ENCODE measurements around the gene XG. TPM values are rescaled to one million over a fixed set of nuclear protein-coding genes. Genes with fewer than 3 reads are reported as not detected.
"Not testable (repeated sequence)": the region's sequence is repeated elsewhere in the genome, so short reads cannot be mapped to it uniquely, and the experiment has no call there.

Gene XG
- polyA plus RNA-seq, 1 donor = 0.06 TPM

DNA sequence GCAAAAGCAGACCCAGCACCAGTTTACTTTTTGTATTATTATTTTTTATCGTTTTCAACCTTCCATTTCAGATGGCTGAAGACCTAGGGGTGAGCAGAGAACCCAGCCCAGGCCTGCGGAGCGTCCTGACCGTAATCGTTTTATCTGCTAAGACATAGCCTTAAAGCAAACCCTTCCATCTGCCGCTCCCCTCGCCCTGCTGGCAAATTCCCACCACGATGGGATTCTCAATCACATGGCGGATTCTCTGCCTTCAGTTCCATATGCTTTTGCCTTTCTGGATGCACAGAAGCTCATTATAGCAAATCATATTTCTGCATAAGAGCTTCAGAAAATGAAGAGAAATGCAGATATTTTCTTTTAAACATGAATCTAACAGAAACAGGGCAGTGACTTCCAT, 18.6 kb upstream of the XG start:
- peaks cover 2% of the 10 kb centered on the region for H3K9me3 ChIP-seq (ENCODE audit: control insufficient read depth, low read depth, low read length)
- H3K27me3 ChIP-seq (ENCODE audit: control insufficient read depth, insufficient read depth, low read length) = no peaks in the 10 kb centered on the region
- 100% methylated on average over 1 of the region's 9 CpGs for WGBS (ENCODE audit: insufficient coverage, low lambda C conversion rate)
- H3K27ac ChIP-seq (ENCODE audit: low read length) = no peak overlapping the region
- no peak overlapping the region for H3K4me3 ChIP-seq (ENCODE audit: low read length)
- peaks cover 60% of the 10 kb centered on the region for H3K36me3 ChIP-seq (ENCODE audit: control insufficient read depth, insufficient read depth, low read length)
- no peaks in the 10 kb centered on the region for H3K4me1 ChIP-seq (ENCODE audit: control insufficient read depth, insufficient read depth, low read length)
- DNase-seq = no peak

DNA sequence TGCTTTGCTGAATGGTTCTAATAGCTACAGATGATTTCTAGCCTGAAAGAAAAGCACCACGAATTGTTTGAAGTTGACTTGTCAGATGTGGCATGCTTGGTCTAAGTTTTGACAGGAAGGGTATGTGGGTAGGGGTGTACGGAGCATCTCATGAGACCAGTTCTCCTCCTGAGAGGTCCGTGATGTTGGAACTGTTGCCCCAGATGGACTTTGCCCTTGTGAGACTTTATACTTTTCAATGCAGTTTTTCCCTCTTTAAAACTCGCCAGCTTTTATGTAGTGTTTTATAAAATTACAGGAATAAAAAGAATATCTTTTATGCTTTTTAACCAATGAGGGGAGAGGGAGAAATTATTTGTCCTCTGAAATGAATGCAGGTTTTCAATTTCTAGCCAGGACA, 16.6 kb upstream of the XG start:
- no CpG with 5 or more reads among the region's 4 CpGs for WGBS (ENCODE audit: insufficient coverage, low lambda C conversion rate)
- H3K9me3 ChIP-seq (ENCODE audit: control insufficient read depth, low read depth, low read length) = peaks cover 2% of the 10 kb centered on the region
- no peaks in the 10 kb centered on the region for H3K27me3 ChIP-seq (ENCODE audit: control insufficient read depth, insufficient read depth, low read length)
- H3K4me1 ChIP-seq (ENCODE audit: control insufficient read depth, insufficient read depth, low read length) = no peaks in the 10 kb centered on the region
- peaks cover 51% of the 10 kb centered on the region for H3K36me3 ChIP-seq (ENCODE audit: control insufficient read depth, insufficient read depth, low read length)
- H3K4me3 ChIP-seq (ENCODE audit: low read length) = no peak overlapping the region
- no peak for DNase-seq
- no peak overlapping the region for H3K27ac ChIP-seq (ENCODE audit: low read length)

DNA sequence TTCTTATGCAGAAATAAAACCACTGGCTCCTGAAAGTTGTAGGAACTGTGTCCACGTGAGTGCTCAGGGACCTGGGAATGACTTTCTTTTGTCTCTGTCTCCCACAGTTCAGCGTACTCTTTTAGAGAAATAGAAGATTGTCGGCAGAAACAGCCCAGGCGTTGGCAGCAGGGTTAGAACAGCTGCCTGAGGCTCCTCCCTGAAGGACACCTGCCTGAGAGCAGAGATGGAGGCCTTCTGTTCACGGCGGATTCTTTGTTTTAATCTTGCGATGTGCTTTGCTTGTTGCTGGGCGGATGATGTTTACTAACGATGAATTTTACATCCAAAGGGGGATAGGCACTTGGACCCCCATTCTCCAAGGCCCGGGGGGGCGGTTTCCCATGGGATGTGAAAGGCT, 11.2 kb upstream of the XG start:
- no peaks in the 10 kb centered on the region for H3K27me3 ChIP-seq (ENCODE audit: control insufficient read depth, insufficient read depth, low read length)
- no peak overlapping the region for H3K27ac ChIP-seq (ENCODE audit: low read length)
- no peak overlapping the region for H3K4me3 ChIP-seq (ENCODE audit: low read length)
- peaks cover 42% of the 10 kb centered on the region for H3K36me3 ChIP-seq (ENCODE audit: control insufficient read depth, insufficient read depth, low read length)
- WGBS (ENCODE audit: insufficient coverage, low lambda C conversion rate) = no CpG with 5 or more reads among the region's 11 CpGs
- no peak for DNase-seq
- no peaks in the 10 kb centered on the region for H3K9me3 ChIP-seq (ENCODE audit: control insufficient read depth, low read depth, low read length)
- no peaks in the 10 kb centered on the region for H3K4me1 ChIP-seq (ENCODE audit: control insufficient read depth, insufficient read depth, low read length)

DNA sequence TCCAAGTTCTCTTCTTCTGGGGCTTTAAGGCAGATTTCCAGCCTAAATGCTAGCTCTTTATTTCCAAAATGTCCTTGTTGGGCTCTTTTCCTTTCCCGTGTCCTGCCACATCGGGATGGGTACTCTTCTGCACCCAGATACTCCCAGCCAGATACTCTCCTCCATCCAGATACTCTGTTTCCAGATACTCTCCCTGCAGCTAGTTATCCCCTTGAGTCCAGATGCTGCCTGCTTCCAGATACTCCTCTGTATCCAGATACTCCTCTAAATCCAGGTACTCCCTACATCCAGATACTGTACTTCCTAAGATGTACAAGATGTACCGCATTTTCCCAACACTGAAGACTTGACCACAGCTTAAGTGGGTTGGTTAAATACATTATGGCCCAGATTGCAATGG, 10.5 kb upstream of the XG start:
- DNase-seq = no peak
- Histone ChIP-seq H3K27ac (ENCODE audit: low read length) (no peak overlapping the region), H3K4me1 (ENCODE audit: control insufficient read depth, insufficient read depth, low read length) (no peaks in the 10 kb centered on the region), H3K36me3 (ENCODE audit: control insufficient read depth, insufficient read depth, low read length) (peaks cover 39% of the 10 kb centered on the region), H3K9me3 (ENCODE audit: control insufficient read depth, low read depth, low read length) (no peaks in the 10 kb centered on the region), H3K4me3 (ENCODE audit: low read length) (no peak overlapping the region), H3K27me3 (ENCODE audit: control insufficient read depth, insufficient read depth, low read length) (no peaks in the 10 kb centered on the region)
- no CpG with 5 or more reads among the region's 3 CpGs for WGBS (ENCODE audit: insufficient coverage, low lambda C conversion rate)

DNA sequence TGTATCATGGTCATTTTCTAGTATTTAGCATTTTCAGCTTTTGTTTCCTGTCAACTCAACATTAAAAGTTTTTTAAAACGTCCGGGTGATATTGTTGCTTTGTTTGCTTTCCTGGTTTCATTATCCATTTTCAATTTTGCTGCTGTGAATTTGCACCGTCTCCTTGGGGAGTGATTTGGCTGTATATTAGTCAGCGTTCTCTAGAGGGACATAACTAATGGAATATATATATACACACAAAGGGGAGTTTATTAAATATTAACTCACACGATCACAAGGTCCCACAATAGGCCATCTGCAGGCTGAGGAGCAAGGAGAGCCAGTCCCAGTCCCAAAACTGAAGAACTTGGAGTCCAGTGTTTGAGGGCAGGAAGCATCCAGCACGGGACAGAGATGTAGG, 5.6 kb upstream of the XG start:
- not testable (repeated sequence) for H3K9me3 ChIP-seq (ENCODE audit: control insufficient read depth, low read depth, low read length); H3K4me3 ChIP-seq (ENCODE audit: low read length); H3K27me3 ChIP-seq (ENCODE audit: control insufficient read depth, insufficient read depth, low read length); H3K27ac ChIP-seq (ENCODE audit: low read length); H3K4me1 ChIP-seq (ENCODE audit: control insufficient read depth, insufficient read depth, low read length)
- peaks cover 15% of the 10 kb centered on the region for H3K36me3 ChIP-seq (ENCODE audit: control insufficient read depth, insufficient read depth, low read length)
- WGBS (ENCODE audit: insufficient coverage, low lambda C conversion rate) = no CpG with 5 or more reads among the region's 6 CpGs
- peak in 1 of 2 donors; percentile 38 for DNase-seq

DNA sequence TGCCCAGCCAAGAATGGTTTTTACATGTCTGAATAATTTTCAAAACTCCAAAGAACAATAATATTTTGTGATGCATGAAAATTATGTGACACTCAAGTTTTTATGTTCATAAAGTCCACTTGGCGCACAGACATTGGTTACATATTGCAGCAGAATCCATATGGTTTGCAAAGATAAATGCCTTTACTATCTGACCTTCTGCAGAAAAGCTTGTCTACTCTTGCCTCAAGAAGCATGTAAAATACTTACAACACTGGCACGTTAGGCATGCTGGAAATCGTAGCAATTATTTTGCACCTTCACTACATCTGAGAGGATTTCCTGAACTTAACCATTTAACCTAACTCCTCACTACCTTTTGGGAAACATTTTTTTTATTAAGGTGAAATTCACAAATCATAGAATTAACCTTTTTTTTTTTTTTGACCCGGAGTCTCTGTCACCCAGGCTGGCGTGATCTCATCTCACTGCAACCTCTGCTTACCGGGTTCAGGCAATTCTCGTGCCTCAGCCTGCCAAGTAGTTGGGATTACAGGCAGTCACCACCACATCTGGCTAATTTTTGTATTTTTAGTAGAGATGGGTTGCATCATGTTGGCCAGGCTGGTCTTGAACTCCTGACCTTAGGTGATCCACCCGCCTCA, 3.5 kb upstream of the XG start:
- Histone ChIP-seq H3K4me3 (ENCODE audit: low read length) (no peak overlapping the region), H3K36me3 (ENCODE audit: control insufficient read depth, insufficient read depth, low read length) (peaks cover 7% of the 10 kb centered on the region), H3K9me3 (ENCODE audit: control insufficient read depth, low read depth, low read length) (no peaks in the 10 kb centered on the region), H3K4me1 (ENCODE audit: control insufficient read depth, insufficient read depth, low read length) (no peaks in the 10 kb centered on the region), H3K27ac (ENCODE audit: low read length) (no peak overlapping the region), H3K27me3 (ENCODE audit: control insufficient read depth, insufficient read depth, low read length) (no peaks in the 10 kb centered on the region)
- 74% methylated on average over 3 of the region's 8 CpGs for WGBS (ENCODE audit: insufficient coverage, low lambda C conversion rate)
- DNase-seq = no peak

DNA sequence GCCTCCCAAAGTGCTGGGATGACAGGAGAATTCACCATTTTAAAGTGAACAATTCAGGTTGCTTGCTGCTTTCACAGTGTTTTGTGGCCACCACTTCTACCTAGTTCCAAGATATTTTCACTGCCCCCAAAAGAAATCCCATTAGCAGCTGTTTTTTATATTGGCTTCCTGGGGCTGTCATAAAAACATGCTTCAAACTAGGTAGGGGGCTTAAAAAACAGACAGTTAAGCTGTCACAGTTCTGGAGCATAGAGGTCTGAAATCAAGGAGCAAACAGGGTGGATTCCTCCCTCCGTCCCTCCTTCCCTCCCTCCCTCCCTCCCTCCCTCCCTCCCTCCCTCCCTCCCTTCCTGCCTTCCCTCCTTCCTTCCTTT, 3.0 kb upstream of the XG start:
- Histone ChIP-seq H3K27ac (ENCODE audit: low read length) (no peak overlapping the region), H3K4me3 (ENCODE audit: low read length) (no peak overlapping the region), H3K9me3 (ENCODE audit: control insufficient read depth, low read depth, low read length) (no peaks in the 10 kb centered on the region), H3K27me3 (ENCODE audit: control insufficient read depth, insufficient read depth, low read length) (no peaks in the 10 kb centered on the region), H3K4me1 (ENCODE audit: control insufficient read depth, insufficient read depth, low read length) (no peaks in the 10 kb centered on the region), H3K36me3 (ENCODE audit: control insufficient read depth, insufficient read depth, low read length) (peaks cover 2% of the 10 kb centered on the region)
- no CpG with 5 or more reads among the region's 1 CpG for WGBS (ENCODE audit: insufficient coverage, low lambda C conversion rate)
- DNase-seq = no peak

DNA sequence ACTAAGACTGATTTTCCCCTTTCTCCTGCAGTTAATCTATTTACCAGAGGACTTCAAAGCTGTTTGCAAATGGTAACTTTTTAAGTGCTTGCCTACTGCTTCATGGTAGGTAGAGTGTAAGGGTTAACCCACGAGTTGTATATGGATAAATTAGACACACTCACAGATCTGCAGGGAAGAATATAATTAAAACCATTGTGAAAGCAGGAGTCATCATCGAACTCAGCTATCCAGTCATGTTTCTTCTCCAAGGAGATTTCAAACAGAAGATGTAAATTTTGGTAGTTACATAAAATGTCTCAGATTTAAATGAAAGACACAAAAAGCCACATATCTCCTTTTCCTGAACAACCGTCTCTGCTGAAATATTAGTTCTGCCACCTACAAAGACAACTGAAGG, 549 bp upstream of the XG start:
- Histone ChIP-seq H3K27me3 (ENCODE audit: control insufficient read depth, insufficient read depth, low read length) (no peaks in the 10 kb centered on the region), H3K27ac (ENCODE audit: low read length) (no peak overlapping the region), H3K4me1 (ENCODE audit: control insufficient read depth, insufficient read depth, low read length) (no peaks in the 10 kb centered on the region), H3K4me3 (ENCODE audit: low read length) (no peak overlapping the region), H3K36me3 (ENCODE audit: control insufficient read depth, insufficient read depth, low read length) (no peaks in the 10 kb centered on the region), H3K9me3 (ENCODE audit: control insufficient read depth, low read depth, low read length) (no peaks in the 10 kb centered on the region)
- DNase-seq = no peak
- WGBS (ENCODE audit: insufficient coverage, low lambda C conversion rate) = 80% methylated on average over 1 of the region's 3 CpGs

DNA sequence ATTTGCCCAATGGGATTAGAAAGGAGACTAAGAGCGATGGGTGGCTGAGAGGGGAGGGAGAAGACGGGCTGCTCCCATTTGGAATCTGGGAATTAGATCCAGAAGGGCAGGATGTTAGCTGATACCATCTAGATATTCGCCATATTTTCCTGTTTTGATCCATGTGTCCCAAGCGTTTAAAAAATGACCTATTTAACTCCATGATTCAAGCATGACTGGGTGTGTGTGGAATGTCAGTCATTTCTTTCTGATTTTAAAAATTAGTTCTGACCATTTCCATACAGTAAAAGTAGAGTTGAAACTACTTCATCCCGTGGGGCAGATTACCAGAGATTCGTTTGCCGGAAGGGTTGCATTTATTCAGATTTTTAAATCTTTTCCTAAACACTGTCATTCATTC, 601 bp downstream of the XG start:
- WGBS (ENCODE audit: insufficient coverage, low lambda C conversion rate) = 100% methylated on average over 2 of the region's 7 CpGs
- H3K27me3 ChIP-seq (ENCODE audit: control insufficient read depth, insufficient read depth, low read length); DNase-seq: not testable (repeated sequence)

DNA sequence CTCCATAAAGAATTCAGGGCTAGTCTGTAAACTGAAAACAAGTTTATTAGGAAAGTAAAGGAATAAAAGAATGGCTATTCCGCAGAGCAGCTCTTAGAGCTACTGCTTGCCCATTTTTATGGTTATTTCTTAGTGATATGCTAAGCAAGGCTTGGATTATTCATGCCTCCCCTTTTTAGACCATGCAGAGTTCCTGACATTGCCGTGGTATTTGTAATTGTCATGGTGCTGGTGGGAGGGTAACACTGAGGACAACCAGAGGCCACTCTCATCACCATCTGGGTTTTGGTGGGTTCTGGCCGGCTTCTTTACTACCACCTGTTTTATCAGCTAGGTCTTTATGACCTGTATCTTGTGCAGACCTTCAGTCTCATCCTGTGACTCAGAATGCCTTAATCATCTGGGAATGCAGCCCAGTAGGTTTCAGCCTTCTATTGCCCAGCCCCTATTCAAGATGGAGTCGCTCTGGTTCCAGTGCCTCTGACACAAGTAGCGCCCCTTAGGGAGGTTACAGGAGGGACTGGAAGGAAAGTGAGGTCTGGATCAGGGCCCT, 3.4 kb downstream of the XG start:
- H3K27ac ChIP-seq (ENCODE audit: low read length) = peak overlapping the region; percentile 33
- not testable (repeated sequence) for H3K27me3 ChIP-seq (ENCODE audit: control insufficient read depth, insufficient read depth, low read length); H3K4me1 ChIP-seq (ENCODE audit: control insufficient read depth, insufficient read depth, low read length); H3K4me3 ChIP-seq (ENCODE audit: low read length); H3K36me3 ChIP-seq (ENCODE audit: control insufficient read depth, insufficient read depth, low read length); H3K9me3 ChIP-seq (ENCODE audit: control insufficient read depth, low read depth, low read length)
- no CpG with 5 or more reads among the region's 5 CpGs for WGBS (ENCODE audit: insufficient coverage, low lambda C conversion rate)
- DNase-seq = peak in 1 of 2 donors; percentile 42

More for the DNA sequence above, 601 bp downstream of the XG start:
- not testable (repeated sequence) for H3K36me3 ChIP-seq (ENCODE audit: control insufficient read depth, insufficient read depth, low read length); H3K9me3 ChIP-seq (ENCODE audit: control insufficient read depth, low read depth, low read length); H3K4me3 ChIP-seq (ENCODE audit: low read length); H3K27ac ChIP-seq (ENCODE audit: low read length); H3K4me1 ChIP-seq (ENCODE audit: control insufficient read depth, insufficient read depth, low read length)

DNA sequence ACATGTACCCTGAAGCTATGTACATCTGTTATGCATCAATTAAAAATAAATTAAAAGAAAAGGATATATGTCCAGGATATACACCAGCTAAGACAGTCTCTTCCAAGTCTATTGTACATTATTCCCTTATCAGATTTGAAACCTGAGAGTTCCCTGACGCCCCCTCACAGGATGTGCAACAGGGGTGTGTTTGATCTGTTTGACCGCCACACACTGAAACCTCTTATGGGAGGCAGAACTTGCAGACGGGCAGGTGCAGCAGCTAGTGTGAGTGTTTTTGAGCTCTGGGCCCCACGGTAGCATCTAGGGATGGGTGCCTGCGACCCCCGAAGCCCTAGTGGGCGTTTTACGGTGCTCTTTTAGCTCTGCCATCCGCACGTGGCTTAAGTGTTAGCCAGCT, 4.7 kb downstream of the XG start:
- Histone ChIP-seq H3K27me3 (ENCODE audit: control insufficient read depth, insufficient read depth, low read length) (no peaks in the 10 kb centered on the region), H3K9me3 (ENCODE audit: control insufficient read depth, low read depth, low read length) (no peaks in the 10 kb centered on the region), H3K4me3 (ENCODE audit: low read length) (no peak overlapping the region), H3K36me3 (ENCODE audit: control insufficient read depth, insufficient read depth, low read length) (no peaks in the 10 kb centered on the region), H3K27ac (ENCODE audit: low read length) (no peak overlapping the region), H3K4me1 (ENCODE audit: control insufficient read depth, insufficient read depth, low read length) (no peaks in the 10 kb centered on the region)
- DNase-seq = no peak
- no CpG with 5 or more reads among the region's 10 CpGs for whole genome bisulfite sequencing (ENCODE audit: insufficient coverage, low lambda C conversion rate)

Measured in large intestine (tissue), 3 donors.